GM18867 (cell line): ENCODE data around the gene TCF7.

ENCODE experiments used
- ATAC-seq: cut with Tn5 transposase; IDR thresholded peaks from one replicate; pipeline ENCODE4 v1.9.1; 2021; ENCODE audit warnings: mild to moderate bottlenecking, moderate library complexity; ENCODE audit not compliant: unreplicated experiment

TCF7 gene

GRCh38 chr5:134128648-134128995 is 14.1 kb downstream of the TCF7 start:
- no peak for ATAC-seq

DNA sequence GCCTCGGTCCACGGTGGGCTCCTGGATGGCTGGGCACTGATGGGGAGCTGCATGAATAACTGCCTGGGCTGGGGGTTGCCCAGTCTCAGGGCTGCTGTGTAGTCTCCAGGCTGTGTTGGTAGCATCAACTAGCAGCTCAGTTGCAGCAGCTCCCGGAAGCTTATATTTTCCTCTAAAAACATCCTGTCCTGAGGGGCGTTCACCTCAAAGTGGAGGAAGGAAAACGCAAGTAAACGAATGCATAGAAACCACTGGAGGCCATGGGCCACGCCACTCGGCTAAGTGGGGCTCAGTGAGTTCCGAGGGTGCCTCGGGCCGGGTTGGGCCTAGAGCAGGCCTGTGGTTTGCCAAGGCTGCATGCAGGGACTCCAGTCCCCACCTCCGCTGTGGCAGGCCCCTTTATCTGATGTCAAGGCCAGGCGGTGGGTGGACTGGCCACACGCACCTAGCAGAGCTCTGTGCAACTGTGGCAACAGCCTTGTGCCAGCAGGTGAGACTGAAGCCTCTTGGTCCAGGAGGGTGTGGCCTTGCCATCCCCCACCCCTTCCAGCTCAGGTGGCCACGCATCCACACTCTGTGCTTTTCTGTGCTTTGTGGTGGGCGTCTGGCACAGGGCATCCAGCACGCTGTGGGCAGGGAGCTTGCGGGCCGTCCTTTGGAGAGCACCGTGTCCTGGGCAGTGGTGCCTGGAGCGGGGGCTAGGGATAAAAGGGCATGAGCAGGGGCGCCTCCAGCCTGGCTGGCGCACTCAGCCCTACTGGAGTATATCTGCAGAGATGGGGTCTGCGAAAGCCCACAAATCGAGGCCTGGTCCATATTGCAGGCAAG is 15.1 kb downstream of the TCF7 start:
- ATAC-seq = no peak

DNA sequence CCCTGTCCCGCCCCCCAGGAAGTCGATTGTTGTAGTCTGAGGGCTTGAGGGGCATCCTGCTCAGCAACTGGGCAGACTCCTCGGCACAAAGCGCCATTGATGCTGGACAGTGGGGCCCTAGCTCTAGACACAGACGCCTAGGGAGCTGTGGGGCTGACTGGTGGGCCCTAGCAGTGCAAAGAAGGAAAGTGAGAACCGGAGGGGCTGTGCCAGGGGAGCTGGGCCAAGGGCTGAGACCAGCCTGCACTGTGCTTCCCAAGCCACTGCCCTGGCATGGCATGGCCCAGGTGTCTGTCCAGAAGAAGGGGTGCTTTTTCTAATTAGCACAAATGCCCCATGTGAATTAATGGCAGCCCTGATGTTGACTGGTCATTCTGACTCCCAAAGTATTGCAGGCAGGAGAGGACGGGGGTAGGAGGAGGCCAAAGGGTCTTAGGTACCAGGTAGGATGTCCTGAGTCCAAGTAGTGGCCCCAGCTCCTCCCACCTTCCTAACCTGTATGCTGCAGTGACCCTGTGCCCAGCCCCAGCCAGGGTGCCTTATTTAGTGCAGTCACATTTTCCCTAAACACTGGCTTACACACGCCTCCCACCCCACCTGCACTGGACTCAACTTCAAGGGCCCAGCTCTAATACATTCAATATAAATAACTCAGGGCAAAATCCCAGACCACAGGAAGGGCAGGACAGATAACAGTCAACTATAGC is 15.9 kb downstream of the TCF7 start:
- ATAC-seq = no peak

GRCh38 chr5:134131165-134131564 is 16.7 kb downstream of the TCF7 start:
- ATAC-seq = no peak

- ATAC-seq = no peak
These were observed 17.3 kb downstream of the TCF7 start for GRCh38 chr5:134131578-134132350.

DNA sequence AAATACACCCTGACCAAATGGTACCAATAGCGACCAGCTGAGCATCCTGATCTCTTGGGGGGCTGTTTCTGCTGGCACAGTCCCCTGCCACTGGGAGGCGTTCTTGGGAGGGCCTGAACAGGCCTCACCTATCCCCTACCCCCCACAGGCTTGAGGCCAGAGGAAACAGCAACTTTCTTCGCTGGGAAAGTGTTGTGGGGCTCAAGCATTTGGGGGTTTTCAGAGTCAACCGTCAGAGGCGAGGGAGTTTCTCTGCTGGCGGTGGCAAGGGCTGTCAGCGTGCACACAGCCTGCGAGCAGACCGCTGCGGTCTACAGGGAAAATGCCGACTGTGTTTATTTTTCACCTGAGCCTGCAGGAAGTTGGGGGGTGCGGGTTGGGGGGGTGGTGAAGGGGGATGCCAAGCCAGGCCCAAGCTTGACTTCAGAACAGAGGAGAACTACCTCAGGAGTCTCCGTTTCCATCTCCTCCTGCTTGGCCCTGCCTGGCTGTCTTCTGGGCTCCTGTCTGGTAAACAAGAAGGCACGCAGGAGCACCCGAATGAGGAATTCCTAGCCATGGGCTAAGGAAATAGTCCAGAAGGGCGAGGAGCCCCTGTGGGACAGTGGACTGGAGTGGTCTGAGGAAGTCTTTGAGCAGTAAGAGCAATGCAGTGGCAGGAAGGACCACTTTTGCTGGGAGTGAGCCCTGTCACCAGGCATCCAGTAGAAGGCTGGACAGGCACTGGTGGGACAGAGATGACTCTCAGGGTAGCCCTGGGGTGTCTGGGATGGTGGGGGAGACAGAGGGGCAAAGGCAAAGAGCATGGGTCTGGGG is 18.1 kb downstream of the TCF7 start:
- peak; percentile 50 for ATAC-seq

- no peak for ATAC-seq
These were observed 18.9 kb downstream of the TCF7 start for GRCh38 chr5:134133188-134133994.

GRCh38 chr5:134133995-134134541 is 19.6 kb downstream of the TCF7 start:
- no peak for ATAC-seq

- ATAC-seq = no peak
These were observed 20.7 kb downstream of the TCF7 start for GRCh38 chr5:134135091-134135655.

DNA sequence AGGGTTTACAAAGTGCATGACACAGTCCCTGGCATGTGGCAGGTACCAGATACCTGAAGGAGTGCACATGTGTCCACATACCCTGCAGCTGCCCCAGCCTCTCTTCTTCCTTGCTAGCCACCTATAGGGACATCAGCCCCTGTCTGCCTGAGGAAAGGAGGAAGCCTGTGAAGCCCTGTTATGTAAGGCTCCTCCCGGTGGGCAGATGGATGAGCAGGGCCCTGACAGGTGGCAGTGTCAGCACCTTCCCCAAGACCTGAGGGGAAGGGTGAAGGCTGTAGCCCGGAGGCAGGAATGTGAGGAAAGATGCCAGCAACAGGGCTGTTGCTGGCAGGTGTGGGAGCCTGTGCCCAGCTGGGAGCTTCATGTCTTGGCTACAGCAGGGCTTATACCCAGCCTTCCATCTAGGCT is 21.7 kb downstream of the TCF7 start:
- no peak for ATAC-seq

GRCh38 chr5:134136771-134137170 is 22.3 kb downstream of the TCF7 start:
- no peak for ATAC-seq

DNA sequence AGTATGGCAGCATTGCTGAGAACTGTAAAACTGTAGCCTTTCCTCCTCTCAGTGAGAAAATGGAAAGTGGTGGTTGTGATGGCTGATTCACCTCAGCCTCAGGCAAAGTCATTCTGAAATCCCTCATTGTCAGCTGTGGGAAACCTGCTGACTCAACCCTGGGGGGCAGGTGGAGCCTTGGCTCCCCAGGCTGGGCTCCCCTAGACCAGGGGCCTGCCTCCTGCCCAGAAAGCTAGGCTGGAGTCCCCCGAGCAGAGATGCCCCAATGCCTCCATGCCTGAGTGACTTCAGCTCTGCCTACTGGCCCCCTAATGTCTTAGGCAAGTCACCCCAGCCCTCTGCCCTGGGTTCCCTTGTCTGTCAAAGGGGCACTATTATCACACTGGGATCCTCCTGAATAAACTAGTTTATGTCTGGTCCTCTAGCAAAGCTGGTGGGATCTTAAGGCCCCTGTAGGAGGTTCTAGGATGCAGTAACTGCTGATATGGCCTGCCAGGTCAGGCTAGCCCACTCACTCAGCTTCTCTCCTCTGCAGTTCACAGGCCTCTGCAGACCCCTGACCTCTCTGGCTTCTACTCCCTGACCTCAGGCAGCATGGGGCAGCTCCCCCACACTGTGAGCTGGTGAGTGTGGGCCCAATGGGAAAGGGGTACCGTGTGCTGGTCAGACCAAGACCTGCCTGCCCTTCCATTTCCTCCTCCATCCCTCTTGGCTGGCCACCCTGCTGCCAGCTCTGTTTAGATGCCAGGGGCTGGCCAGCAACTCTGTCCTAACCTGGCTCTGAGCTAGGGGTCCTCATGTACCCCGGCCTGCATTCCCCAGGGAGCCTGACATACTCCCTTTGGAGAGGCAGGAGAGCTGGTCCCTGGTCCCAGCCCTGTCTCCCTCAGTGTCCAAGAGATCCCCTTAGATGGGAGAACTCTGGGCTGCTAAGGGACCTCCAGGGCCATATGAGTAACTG is 24.2 kb downstream of the TCF7 start:
- ATAC-seq = peak; percentile 74

DNA sequence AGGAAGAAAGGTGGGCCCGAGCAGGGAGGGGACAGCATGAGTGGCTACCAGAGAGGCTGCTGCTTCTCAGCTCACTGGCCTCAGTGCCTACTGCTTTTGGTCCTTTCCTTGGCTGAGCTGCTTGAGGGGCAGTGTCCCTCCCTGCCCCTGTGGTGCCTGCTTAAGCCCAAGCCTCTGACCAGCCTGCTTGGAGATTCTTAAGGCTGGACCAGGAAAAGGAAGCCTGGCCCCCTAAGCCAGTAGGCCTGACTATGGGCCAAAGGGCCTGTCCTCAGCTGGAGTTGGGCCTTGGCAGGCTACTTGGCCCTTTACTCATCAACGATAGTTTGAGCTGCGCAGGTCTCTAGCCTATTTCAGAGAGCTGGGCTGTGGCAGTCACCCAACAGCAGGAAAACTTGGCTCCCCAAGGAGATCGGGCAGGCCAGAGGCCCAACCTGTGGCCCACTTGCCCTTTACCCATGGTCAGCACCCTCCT is 24.9 kb downstream of the TCF7 start:
- ATAC-seq = no peak

DNA sequence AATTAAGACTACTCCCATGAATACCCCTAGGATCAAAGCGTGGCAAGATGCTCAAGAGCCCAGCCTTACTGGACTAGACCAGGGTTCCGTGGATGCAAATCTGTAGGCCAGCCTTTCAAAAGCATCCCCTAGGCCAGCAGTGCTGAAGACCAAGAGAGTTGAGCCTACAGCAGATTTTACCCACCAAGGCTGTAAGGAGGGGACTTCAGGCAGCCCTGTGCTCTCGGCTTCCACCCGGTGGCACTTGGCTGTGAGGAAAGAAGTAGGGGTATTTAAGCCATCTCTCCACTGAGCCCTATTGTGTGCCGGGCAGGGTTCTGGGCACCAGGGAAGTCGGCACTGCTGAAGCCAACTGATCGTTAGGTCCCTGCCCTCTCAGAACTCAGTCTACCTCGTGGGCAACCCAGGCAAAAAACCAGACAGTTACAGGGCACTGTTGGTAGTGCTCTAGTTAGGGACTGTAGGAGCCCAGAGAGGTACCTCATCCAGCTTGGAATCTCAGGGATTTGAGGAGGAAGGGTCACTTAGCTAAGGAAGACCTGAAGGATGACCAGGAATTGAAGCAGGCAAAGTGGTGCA is 25.5 kb downstream of the TCF7 start:
- no peak for ATAC-seq

- no peak for ATAC-seq
These were observed 26.2 kb downstream of the TCF7 start for GRCh38 chr5:134140530-134141201.

DNA sequence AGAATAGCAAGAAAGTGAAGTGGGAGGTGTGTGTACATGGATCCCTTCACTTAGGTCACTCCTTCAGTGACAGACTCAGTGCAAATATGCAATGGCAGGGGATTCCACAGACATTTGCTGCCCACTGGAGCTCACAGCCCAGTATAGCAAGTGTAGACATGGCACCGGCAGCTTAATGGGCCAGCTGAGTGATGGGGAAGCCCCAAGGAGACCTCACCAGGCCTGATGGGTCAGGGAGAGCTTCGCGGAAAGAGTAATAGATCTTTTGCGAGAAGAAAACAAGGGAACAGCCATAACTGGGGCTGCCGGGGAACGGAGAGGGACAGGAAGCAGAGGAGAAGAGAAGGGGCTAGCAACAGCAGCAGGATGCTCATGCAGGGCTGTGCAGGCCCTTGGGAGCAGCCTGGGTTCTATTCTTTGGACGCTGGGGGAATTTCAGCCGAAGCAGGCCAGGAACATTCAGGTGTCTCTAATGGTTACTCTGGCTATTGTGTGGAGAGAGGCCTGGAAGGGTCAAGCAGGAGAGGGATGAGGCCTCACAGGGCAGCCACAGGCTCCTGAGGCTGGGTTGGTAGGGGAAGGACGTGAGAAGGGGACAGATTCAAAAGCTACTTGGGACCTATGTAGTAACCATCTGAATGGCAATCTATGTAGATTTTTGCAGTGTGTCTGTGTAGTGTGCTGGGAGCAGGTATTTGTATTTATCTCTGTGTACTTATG is 27.0 kb downstream of the TCF7 start:
- ATAC-seq = no peak

DNA sequence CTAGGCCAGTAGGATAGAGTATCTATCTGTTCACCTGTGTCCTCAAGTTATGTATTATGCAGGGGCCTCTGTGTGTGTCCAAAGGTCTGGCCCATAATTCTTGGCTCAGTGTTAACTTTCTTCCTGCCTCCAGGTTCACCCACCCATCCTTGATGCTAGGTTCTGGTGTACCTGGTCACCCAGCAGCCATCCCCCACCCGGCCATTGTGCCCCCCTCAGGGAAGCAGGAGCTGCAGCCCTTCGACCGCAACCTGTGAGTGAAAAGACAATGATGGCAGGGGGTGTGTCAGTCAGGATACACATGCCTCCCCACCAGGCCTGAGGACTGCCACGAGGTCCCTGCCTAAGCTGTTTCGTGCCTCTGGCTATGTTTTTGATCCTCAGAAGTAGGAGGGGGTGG is 27.6 kb downstream of the TCF7 start:
- ATAC-seq = no peak
